ENCODE data around the gene ZNF345. TPM values are rescaled to one million over a fixed set of nuclear protein-coding genes. Genes with fewer than 3 reads are reported as not detected.

Gene ZNF345
- total RNA-seq: 9.6 TPM

DNA sequence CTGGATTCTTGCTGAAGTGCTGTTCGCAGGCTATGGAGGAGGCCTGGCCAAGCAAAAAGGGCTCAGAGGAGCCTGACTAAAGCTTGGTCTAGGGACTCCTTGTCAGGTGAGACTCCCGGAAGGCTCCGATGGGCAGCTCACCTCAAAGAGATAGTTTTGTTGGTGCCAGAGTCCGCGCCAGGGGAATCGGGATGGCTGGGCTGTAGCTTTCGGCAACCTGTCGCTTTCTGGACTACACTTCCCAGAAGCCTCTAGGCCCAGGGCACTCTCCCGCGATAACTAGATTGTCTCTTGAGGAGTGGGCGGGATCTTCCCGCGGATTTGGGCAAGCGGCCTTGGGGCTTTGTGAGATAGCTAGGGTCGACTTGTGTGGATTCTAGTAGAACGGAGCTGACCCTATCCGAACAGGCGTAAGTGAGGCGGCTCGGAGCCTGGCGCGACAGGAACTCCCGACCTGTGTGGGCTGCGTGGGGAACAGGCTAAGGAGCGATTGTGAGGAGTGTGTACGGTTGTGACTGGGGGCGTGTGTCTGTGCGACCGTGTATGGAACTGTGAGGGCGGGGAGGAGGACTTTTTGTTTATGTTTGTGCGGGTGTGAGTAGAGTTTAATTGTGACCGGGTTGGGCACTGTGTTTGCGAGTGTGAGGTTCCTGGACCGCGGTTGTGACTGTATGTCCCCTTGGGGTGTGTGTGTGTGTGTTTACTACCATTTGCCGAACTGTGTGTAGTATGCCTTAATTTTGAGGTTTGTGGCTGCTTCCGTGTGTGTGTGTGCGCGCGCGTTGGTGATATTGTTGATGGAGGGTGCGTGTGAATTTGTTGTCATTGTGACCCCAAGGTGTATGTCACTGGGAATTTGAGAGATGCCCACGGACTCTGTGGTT lies at the start of gene ZNF345:
ZNF345 (plus strand) TSS at position 318 of the 884 bp plus-strand sequence. CDS start 25,955 bp downstream, outside the sequence.
- DNase-seq: peak; percentile 98

DNA sequence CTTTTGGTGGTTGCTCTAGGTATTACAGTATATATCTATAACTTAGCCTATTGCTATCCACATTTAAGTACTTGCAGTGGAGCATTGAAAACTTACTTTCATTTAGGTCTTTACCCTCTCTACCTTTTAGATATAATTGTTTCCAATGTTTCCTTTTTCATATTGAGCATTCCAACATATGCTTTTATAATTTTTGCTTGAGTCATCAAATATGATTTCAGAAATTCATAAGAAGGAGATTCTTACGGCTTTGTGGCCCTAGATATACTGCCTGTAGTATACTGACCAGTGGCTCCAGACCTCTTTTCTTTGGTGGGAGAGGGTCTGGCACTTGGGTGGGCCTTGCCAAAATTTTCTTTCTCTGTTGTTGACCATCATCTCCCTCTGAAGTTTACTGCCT lies 45.3 kb upstream of the ZNF345 start:
- DNase-seq: no peak

DNA sequence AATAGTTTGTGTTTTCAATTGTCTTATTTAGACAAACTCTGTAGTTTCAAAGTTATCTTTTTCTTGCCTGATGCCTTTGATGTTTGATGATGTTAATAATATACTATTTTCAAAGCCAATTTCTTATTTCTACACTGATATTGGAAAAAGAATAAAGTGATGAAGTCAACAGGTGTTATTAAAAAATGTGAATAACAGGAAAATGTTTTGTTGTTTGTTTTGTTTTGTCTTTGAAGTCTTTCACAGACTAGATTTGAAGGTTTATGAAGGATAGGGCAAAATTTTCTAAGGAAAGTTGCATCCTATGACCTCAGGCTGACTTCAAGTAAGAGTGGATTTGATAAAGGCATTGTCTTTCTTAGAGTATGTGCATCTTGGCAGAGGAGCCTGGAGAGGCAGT lies 43.6 kb upstream of the ZNF345 start:
- DNase-seq: no peak

DNA sequence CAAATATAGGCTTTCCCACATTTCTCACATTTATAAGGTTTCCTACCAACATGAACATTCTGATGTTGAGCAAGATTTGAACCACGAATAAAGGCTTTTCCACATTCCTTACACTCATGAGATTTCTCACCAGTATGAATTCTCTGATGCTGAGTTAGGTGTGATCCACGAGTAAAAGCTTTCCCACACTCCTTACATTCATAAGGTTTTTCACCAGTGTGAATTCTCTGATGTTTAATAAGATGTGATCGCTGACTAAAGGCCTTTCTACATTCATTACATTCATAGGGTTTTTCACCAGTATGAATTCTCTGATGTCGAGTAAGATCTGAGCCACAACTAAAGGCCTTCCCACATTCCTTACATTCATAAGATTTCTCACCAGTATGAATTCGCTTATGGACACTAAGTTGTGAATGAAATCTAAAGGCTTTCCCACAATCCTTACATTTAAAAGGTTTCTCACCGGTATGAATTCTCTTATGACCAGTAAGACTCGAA lies 31.5 kb upstream of the ZNF345 start:
- no peak for DNase-seq

DNA sequence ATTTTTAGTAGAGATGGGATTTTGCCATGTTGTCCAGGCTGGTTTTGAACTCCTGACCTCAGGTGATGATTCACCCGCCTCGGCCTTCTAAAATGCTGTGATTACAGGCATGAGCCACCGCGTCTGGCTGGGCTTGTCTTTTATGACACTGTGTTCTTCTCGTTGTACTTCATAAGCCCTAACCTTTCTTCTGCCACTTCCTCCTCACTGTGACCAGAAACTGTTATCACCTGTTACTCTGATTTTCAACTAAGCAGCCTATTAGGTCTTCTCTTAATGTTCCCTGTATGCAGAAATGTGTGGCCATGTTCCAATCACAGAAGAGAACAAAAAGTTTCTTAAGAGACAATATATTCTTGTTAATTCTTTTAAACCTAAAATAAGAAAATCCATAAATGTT lies 28.9 kb upstream of the ZNF345 start:
- DNase-seq: no peak

DNA sequence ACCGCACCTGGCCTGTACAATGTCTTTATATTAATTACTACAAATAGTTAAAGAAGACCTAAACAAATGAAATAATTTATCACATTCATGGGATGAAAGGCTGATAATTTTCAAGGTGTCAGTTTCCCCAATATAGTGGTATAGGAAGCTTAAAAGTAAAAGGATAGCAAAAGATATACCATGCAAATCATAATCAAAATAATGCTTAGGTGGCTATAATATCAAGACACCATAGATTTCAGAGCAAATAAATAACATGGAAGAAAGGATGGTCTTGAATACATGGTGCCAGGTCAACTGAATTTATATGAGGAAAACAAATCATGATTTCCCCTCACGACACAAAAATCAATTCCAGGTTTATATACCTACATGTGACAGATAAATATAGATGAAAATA lies 17.2 kb upstream of the ZNF345 start:
- no peak for DNase-seq

DNA sequence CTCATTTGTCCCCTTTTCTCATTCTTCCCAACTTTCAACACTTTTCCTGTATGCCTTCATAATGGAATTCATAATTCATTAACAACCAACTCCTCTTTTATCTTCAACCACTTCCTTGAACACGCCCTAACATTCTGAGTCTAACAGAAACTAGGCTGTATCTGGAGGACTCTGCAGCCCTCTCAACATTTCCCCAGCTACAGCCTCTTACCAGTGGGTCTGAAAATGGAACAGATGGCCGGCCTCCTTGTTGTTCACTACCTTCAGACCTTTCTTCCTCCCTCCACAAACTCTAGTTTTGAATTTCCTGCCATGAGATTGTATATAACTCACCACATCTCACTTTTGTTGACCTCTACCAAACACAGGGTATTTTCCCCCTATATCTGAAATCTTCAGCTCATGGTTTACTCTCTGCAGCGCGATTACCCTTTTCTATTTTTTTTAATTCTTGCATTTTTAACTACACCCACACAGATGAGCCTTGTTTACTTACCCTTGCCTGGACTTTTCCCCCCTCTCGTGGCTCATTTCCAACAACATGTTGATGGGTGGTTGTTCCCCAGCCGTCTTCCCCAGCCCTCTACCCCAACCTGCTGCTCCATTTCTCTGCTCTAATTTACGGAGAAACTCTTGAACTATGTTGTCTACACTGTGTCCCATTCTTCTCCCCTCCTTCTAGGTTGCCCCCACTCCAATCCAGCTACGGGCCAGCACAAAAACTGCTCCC lies 13.3 kb upstream of the ZNF345 start:
- DNase-seq: no peak

DNA sequence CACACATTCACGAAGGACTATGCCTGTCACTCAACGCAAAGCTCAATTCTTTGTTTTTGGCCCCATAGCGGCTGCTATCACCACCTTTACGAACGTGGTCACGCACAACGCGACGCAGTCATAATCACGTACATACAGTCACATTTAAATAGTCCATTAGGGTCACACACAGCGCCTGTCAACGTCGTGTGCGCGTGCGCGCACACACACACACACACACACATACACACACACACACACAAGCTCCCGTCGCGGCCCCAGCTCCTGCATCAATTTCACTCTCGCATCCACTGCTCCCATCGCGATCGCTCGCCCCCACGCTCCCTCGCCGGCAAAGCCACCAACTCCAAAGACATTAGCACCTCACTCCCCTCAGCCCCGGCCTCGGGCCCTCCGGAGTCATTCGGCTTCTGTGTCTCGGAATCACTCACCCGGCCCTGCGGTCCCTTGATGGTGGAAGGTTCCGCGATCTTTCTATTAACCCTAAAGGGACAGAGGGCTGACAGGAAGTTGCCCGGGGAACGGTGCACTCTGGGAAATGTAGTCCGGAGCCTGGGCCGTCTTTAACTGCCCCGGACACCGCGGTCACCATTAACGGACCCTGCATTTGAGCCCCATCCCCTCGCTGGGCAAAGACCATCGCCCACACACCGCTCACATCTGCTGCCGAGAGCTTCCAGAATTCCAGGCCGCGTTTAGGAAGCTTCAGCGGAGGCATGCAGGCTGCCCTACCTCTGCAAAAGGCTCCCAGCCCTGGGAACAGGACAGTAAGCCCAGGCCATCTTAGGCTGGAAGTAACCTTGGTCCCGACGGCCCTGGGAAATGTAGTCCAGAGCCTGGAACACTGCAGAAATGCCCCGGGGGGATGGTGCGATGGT lies 12.5 kb upstream of the ZNF345 start, which contains the start of gene ZNF790:
ZNF790 (minus strand) TSS at position 482 of the 878 bp plus-strand sequence. CDS start 12,768 bp downstream, outside the sequence.
- DNase-seq: peak; percentile 97

DNA sequence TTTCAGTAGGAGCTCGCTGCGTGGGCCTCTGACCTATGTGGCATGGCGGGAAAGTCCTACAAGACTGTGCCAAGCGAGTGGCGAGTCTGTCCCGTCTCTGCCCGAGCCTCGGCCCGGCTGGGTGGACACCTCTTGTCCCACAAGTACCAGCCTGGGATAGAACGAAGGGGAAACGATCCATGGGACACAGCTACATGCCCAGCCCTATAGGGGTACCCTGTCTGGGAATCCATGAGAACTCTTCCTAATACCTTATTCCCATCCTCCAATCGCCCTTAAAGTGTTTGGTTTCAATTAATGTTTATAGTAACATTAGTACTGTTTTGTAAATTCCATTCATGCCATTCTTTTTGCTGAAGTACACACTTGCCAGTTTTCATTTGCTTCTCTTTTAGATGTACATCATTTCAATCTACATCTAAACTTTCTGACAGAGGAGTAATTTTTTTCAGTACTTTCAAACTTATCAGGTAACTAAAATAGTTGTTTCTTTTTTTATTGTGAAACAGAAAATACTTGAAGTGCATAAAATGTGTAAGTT lies 11.8 kb upstream of the ZNF345 start:
- DNase-seq: no peak

DNA sequence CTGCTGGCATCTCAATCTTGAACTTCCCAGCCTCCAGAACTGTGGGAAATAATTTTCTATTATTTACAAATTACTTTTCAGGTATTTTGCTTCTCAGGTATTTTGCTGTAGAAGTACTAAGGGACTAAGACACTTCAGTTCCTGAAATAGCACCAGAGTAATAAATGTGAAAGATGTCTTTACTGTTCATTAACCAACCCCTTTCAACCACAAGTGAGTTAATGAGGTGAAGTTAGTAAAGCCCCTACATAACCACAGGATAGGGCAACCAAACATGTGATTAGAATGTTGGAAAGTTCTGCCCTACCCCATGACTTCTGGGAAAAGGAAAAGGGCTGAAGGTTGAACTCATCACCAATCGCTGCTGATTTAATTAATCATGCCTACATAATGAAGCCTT lies 2.7 kb upstream of the ZNF345 start:
- DNase-seq: no peak

DNA sequence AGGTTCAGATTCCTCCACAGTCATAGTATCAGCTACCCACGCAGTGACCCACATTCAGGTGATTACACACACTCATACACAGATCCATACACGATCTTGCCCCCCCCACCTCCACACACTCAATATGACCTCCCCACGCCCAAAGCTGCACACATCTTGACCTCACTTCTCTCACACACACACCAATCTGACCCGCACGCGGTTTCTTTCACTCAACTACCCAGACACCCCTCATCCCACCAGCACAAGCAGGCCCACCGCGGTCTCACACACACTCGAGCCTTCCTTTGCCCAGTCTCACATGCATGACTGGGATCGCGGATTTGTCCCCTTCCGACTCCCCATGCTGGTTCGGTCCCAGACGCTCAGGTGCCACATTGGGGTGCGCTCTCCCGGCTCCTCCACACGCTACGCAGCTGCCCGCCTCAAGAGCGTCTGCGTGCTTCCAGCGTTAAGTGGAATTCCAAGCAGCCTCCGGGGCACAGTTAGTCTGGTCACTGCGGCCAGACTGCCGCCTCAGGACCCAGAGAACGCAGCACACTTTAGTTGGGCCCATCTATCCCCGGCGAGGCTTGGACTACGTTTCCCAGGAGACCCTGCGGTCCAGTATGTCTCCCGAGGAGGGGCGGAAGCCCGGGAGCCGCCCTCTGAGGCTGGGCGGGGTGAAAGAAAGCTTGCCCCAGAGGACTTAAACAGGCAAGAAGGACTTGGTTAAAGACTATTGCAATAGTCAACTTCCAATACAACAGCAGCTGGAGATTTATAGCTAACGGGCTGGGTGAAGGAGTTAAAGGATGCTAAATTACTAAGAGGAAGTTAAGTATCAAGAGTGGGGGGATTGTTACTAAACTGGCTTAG lies 746 bp upstream of the ZNF345 start:
- DNase-seq: peak; percentile 96

DNA sequence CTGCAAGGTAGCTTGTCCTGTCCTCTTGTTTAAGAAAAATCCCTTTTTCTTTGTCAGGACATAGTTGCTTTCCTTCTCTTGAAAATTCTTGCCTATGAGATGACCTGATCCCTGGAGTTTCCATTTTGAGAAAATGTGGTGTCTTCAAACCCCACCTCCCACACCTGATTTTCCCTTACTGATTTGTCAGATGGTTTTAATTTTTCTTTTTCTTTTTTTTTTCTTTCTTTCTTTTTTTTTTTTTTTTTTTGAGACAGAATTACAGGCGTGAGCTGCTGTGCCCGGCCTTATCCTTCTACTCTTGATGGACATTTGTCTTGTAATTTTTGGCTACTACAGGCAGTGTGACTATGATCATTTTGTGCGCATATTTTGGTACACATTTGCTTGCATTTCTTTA lies 1.2 kb downstream of the ZNF345 start:
- no peak for DNase-seq

DNA sequence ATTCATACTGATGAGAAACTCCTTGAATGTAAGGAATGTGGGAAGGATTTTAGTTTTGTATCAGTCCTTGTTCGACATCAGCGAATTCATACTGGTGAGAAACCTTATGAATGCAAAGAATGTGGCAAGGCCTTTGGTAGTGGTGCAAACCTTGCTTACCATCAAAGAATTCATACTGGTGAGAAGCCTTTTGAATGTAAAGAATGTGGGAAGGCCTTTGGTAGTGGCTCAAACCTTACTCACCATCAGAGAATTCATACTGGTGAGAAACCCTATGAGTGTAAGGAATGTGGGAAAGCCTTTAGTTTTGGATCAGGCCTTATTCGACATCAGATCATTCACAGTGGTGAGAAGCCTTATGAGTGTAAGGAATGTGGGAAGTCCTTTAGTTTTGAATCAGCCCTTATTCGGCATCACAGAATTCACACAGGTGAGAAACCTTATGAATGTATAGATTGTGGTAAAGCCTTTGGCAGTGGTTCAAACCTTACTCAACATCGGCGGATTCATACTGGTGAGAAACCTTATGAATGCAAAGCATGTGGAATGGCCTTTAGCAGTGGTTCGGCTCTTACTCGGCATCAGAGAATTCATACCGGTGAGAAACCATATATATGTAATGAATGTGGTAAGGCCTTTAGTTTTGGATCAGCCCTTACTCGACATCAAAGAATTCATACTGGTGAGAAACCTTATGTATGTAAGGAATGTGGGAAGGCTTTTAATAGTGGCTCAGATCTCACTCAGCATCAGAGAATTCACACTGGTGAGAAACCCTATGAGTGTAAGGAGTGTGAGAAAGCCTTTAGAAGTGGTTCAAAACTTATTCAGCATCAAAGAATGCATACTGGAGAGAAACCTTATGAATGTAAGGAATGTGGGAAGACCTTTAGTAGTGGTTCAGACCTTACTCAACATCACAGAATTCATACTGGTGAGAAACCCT lies 26.6 kb downstream of the ZNF345 start:
- no peak for DNase-seq

DNA sequence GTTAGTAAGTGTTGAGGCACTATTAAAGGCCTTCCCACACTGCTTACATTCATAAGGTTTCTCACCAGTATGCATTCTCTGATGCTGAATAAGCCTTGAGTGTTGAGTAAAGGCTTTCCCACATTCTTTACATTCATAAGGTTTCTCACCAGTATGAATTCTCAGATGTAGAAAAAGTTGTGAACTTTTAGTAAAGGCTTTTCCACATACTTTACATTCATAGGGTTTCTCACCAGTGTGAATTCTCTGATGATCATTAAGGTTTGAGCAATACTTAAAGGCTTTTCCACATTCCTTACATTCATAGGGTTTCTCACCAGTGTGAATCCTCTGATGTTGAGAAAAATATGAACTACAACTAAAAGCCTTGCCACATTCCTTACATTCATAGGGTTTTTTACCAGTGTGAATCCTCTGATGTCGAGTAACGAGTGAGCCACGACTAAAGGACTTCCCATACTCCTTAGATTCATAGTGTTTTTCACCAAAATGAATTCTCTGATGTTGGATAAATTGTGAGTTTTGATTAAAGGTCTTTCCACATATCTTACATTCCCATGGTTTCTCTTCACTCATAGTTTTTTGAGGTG lies 41.2 kb downstream of the ZNF345 start:
- DNase-seq: no peak

DNA sequence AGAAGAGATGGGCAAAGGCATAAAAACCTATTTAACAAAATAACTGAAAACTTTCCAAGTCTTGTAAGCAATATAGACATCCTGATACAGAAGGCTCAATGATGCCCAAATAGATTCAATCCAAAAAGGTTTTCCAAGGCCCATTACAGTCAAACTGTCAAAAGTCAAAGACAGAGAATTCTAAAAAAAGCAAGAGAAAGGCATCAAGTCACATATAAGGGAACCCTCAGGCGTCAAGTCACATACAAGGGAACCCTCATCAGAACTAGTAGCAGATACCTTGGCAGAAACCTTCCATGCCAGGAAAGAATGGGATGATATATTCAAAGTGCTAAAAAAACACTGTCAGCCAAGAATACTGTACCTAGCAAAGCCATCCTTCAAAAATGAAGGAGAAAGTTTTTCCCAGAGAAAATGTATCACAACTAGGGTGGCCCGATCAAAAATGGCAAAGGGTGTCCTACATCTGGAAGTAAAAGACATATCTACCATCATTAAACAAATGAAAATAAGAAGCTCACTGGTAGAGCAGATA lies 44.2 kb downstream of the ZNF345 start:
- no peak for DNase-seq

DNA sequence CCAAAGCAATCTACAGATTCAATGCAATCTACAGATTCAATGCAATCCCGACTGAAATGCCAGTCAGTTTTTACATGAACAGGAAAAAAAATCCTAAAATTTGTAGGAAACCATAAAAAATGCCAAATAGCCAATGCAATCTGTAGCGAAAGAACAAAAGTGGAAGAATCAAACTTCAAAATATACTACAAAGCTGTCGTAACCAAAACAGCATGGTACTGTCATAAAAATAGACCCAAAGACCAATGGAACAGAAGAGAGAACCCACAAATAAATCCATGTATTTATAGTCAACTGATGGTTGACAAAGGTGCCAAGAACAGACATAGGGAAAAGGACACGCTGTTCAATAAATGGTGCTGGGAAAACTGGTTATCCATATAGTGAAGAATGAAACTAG lies 47.7 kb downstream of the ZNF345 start:
- no peak for DNase-seq

DNA sequence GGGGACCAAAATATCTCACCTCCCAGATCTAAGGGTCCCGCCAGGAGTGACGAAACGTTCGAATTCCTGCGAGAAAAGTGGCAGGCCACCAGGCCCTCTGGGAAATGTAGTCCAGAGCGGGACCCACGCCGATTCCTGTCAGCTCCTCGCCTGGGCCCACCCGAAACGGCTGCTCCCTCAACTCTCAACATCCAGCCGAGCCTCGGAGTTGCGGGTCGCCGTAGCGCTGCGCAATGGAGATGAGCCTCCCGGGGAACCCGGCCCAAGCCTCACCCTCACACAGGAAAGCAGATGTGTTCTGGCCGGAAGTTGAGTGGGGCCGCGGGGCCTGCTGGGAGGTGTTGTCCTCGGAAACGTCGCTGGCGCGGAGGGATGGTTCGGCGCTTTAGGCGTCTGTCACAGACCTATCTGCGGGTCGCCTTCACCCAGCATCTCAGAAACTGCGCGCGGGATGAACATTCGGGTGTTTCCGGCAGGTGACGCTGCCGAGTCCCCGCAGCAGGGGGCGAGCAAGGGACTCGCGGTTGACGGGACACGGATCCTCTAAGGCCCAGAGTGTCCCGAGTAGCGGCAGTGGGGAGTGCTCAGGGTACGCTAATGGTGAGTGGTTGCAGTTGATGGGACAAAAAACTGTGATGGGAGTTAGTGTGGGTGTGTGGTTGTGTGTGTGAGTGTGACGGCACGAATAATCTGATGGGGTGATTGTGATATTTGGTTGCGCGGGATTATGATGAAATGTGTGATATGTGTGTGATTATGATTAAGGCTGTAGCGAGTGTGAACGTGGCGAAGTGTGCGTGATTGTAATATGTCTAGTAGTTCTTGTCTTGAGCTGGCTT lies 65.5 kb downstream of the ZNF345 start, which contains the start of the genes ZNF568 and ZNF829:
ZNF568 (plus strand) TSS at position 341 of the 839 bp plus-strand sequence. CDS start 6,439 bp downstream, outside the sequence.
ZNF829 (minus strand) TSS at position 300 of the 839 bp plus-strand sequence. CDS start 1,124 bp downstream, outside the sequence.
- peak; percentile 96 for DNase-seq

DNA sequence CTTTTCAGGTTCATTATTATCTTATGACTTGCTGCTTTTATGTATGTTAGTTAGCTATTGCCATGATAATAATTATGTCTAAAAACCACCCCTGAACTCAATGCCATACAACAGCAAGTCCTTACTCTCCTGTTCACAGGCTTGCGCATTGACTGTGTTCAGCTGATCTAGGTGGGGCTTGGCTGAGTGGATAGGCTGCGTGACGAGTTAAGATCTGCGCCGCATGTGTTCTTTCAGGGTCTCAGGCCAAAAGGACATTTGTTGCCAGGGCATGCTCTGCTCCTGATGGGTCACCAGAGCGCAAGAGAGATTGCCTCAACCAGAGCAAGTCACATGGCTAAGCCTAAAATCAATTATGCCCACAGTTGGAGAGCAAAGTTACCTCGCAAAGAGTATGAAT lies 66.3 kb downstream of the ZNF345 start:
- peak; percentile 61 for DNase-seq
